WTC11 (cell line): Measurements from ENCODE around the gene TMEM40. TPM values are rescaled to one million over a fixed set of nuclear protein-coding genes. Genes with fewer than 3 reads are reported as not detected.

Experiments used
- ATAC-seq: fragments of 200-7000 bp; cut with Tn5 transposase; 2 replicates; pipeline ENCODE4 v1.10.0; 2021; ENCODE audit warnings: mild to moderate bottlenecking, moderate library complexity
- CTCF ChIA-PET: fragments of 300-600 bp; sonication (Branson Sonifier 250); formaldehyde crosslinking; loops from one replicate; lab custom pipeline; 2021; ENCODE audit warnings: antibody characterized with exemption; lab: Charles Lee
- POLR2A ChIA-PET: fragments of 350-600 bp; sonication (Branson Sonifier 250); formaldehyde crosslinking; loops from one replicate; lab custom pipeline; 2021; ENCODE audit warnings: antibody characterized with exemption; lab: Charles Lee
- DNase-seq: peaks from one replicate; pipeline ENCODE4 v3.0.0; 2021; ENCODE audit warnings: low spot score
- H3K27ac Mint-ChIP-seq: 2 replicates; pipeline ENCODE4 v1.8.0; 2021; ENCODE audit warnings: mixed read lengths
- H3K27me3 Mint-ChIP-seq: 2 replicates; pipeline ENCODE4 v1.8.0; 2021; ENCODE audit warnings: low read depth, mild to moderate bottlenecking, moderate library complexity, mixed read lengths
- H3K36me3 Mint-ChIP-seq: 2 replicates; pipeline ENCODE4 v1.8.0; 2021; ENCODE audit warnings: mixed read lengths
- H3K4me1 Mint-ChIP-seq: 2 replicates; pipeline ENCODE4 v1.8.0; 2022; ENCODE audit warnings: mixed read lengths
- H3K4me3 Mint-ChIP-seq: 2 replicates; pipeline ENCODE4 v1.8.0; 2021; ENCODE audit warnings: mild to moderate bottlenecking, moderate library complexity, mixed read lengths
- H3K9me3 Mint-ChIP-seq: 2 replicates; pipeline ENCODE4 v1.8.0; 2021; ENCODE audit warnings: mixed read lengths
- FOXJ3 ChIP-seq: sonication (generic); formaldehyde crosslinking; IDR thresholded peaks from 2 replicates; pipeline ENCODE4 v1.9.0; 2021; ENCODE audit warnings: missing genetic modification reagents, mild to moderate bottlenecking, borderline replicate concordance
- GRHL2 ChIP-seq: fragments of 250-450 bp; sonication (Bioruptor Pico); IDR thresholded peaks from 2 replicates; pipeline ENCODE4 v1.8.0; 2022; ENCODE audit warnings: mild to moderate bottlenecking, moderate library complexity; ENCODE audit not compliant: insufficient replicate concordance, severe bottlenecking
- IRF2 ChIP-seq: sonication (generic); formaldehyde crosslinking; IDR thresholded peaks from 2 replicates; pipeline ENCODE4 v1.8.0; 2022; ENCODE audit warnings: low read depth, missing genetic modification reagents, borderline replicate concordance
- MYBL2 ChIP-seq: sonication (generic); formaldehyde crosslinking; IDR thresholded peaks from 2 replicates; pipeline ENCODE4 v1.8.1; 2023; ENCODE audit warnings: mild to moderate bottlenecking, moderate library complexity, missing genetic modification reagents
- NFE2L1 ChIP-seq: sonication (generic); formaldehyde crosslinking; IDR thresholded peaks from 2 replicates; pipeline ENCODE4 v1.8.1; 2023; ENCODE audit warnings: missing genetic modification reagents
- SMAD4 ChIP-seq: sonication (generic); formaldehyde crosslinking; IDR thresholded peaks from 2 replicates; pipeline ENCODE4 v1.8.0; 2022; ENCODE audit warnings: mild to moderate bottlenecking, missing genetic modification reagents
- TCF7 ChIP-seq: sonication (generic); formaldehyde crosslinking; IDR thresholded peaks from 2 replicates; pipeline ENCODE4 v1.8.0; 2022; ENCODE audit warnings: mild to moderate bottlenecking, low read depth, missing genetic modification reagents, moderate library complexity
- TEAD1 ChIP-seq: sonication (generic); formaldehyde crosslinking; IDR thresholded peaks from 2 replicates; pipeline ENCODE4 v1.8.0; 2022; ENCODE audit warnings: mild to moderate bottlenecking, missing genetic modification reagents
- total RNA-seq: library from RNA; stranded (reverse); gene quantifications from 3 replicates; pipeline ENCODE4 v1.2.3, GENCODE V29; 2021
- TF ChIP-seq, protein P1 (sequence below): fragments of 250-450 bp; sonication (Bioruptor Pico); conservative IDR thresholded peaks from 2 replicates; pipeline ENCODE4 v1.9.0; 2021; ENCODE audit warnings: mild to moderate bottlenecking
- TF ChIP-seq, protein P2 (sequence below): sonication (generic); formaldehyde crosslinking; conservative IDR thresholded peaks from 2 replicates; pipeline ENCODE4 v1.8.1; 2023; ENCODE audit warnings: mild to moderate bottlenecking, low read depth, missing genetic modification reagents, moderate library complexity
- TF ChIP-seq, protein P3 (sequence below): sonication (generic); formaldehyde crosslinking; IDR thresholded peaks from 2 replicates; pipeline ENCODE4 v1.8.0; 2022; ENCODE audit warnings: mild to moderate bottlenecking, missing genetic modification reagents
- TF ChIP-seq, protein P4 (sequence below): sonication (generic); formaldehyde crosslinking; IDR thresholded peaks from 2 replicates; pipeline ENCODE4 v1.8.1; 2022; ENCODE audit warnings: missing genetic modification reagents, borderline replicate concordance
- TF ChIP-seq, protein P5 (sequence below): fragments of 200-600 bp; IDR thresholded peaks from 2 replicates; pipeline ENCODE4 v1.8.0; 2022; ENCODE audit warnings: antibody characterized with exemption

TMEM40 gene
- total RNA-seq, 1 experiment from 2014 or later: 0.17 TPM

DNA sequence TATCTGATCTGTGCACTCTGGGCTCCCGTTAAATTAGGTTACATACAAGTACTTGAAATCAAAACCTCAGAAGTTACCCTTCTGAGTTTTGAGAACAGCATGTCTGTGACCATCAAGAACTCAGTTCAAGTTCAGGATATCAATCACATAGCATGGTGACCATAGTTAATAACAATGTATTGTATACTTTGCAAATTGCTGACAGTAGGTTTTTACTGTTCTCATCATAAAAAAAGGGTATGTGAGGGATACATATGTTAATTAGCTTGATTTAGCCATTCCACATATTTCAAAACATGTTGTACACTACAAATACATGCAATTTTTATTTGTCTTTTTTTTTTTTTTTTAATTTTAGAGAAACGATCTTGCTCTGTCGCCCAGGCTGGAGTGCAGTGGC lies 25.5 kb downstream of the TMEM40 start:
- Mint-ChIP-seq H3K4me1 (peaks cover 4% of the 10 kb centered on the region), H3K27ac (no peak overlapping the region), H3K27me3 (no peaks in the 10 kb centered on the region; the same call in 1 of the 2 replicates), H3K4me3 (no peak overlapping the region), H3K9me3 (peaks cover 9% of the 10 kb centered on the region), H3K36me3 (no peaks in the 10 kb centered on the region)
- DNase-seq (no peak), ATAC-seq (no peak)
- CTCF ChIA-PET: interaction anchor here (1.3 kb wide), 1 partner anchor 27 kb away, joined by 4 read pairs; no protein-coding TSS in a partner anchor
- POLR2A ChIA-PET: interaction anchor here (0.6 kb wide), 1 partner anchor 1601 kb away, joined by 3 read pairs; no protein-coding TSS in a partner anchor
- no peak for TF ChIP-seq IRF2
- no peak for TF ChIP-seq NFE2L1 (CRISPR knock-in tag)
- TF ChIP-seq, protein P1, sequence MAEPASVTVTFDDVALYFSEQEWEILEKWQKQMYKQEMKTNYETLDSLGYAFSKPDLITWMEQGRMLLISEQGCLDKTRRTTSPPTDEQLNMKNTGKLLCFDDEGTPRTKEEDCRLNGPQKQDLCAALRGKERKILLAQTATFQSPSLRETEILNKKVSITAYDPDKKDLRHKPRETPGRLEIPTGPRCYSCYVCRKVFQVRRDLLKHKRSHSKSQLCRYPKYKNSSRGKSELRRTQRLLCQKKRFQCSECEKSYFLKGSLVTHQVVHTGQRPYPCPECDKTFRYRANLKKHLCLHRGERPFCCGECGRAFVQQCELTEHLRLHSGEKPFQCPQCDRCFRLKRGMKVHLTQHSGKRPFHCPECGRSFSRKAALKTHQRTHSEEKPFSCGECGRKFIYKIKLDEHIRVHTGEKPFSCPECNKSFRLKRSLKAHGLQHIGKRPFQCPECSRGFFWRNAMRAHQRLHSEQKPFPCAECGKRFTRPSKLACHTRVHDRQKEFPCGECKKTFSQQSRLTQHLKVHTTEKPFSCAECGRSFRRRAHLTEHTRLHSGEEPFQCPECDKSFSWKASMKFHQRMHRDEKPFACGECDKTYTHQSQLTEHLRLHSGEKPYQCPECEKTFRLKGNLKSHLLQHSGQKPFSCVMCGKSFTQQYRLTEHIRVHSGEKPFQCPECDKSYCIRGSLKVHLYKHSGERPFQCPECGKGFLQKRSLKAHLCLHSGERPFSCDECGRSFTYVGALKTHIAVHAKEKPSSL (CRISPR knock-in tag): no peak
- TF ChIP-seq SMAD4: no peak

DNA sequence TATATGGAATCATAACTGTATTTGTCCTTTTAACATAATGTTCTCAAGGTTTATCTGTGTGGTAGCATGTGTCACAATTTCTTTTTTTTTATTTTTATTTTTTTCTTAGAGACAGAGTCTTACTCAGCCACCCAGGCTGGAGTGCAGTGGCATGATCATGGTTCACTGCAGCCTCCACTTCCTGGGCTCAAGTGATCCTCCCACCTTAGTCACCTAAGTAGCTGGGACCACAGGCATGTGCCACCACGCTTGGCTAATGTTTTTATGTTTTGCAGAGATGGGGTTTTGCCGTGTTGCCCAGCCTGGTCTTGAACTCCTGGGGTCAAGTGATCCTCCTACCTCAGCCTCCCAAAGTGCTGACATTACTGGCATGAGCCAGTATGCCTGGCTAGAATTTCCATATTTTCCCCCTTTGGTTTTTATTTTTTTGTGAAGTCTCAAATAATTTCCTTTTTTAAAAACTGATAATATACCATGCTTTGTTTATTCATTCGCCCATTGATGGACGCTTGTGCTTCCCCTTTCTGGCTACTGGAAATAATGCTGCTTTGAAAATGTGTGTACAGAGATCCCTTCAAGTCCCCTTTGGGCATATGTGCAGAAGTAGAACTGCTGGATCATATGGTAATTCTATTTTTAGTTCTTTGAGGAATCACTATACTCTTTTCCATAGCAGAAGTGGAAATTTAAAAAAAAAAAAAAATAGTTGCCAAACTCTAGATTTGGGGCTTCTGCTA lies 28.4 kb downstream of the TMEM40 start:
- ATAC-seq: no peak
- peaks cover 9% of the 10 kb centered on the region for H3K9me3 Mint-ChIP-seq
- H3K4me1 Mint-ChIP-seq: no peaks in the 10 kb centered on the region
- ChIA-PET POLR2A (interaction anchor here (0.6 kb wide), 1 partner anchor 46 kb away, joined by 4 read pairs; no protein-coding TSS in a partner anchor), CTCF (no interaction called here)
- H3K36me3 Mint-ChIP-seq: no peaks in the 10 kb centered on the region
- H3K27ac Mint-ChIP-seq: no peak overlapping the region
- DNase-seq: no peak
- H3K27me3 Mint-ChIP-seq: peaks cover 4% of the 10 kb centered on the region
- H3K4me3 Mint-ChIP-seq: no peak overlapping the region
- TF ChIP-seq, protein P2, sequence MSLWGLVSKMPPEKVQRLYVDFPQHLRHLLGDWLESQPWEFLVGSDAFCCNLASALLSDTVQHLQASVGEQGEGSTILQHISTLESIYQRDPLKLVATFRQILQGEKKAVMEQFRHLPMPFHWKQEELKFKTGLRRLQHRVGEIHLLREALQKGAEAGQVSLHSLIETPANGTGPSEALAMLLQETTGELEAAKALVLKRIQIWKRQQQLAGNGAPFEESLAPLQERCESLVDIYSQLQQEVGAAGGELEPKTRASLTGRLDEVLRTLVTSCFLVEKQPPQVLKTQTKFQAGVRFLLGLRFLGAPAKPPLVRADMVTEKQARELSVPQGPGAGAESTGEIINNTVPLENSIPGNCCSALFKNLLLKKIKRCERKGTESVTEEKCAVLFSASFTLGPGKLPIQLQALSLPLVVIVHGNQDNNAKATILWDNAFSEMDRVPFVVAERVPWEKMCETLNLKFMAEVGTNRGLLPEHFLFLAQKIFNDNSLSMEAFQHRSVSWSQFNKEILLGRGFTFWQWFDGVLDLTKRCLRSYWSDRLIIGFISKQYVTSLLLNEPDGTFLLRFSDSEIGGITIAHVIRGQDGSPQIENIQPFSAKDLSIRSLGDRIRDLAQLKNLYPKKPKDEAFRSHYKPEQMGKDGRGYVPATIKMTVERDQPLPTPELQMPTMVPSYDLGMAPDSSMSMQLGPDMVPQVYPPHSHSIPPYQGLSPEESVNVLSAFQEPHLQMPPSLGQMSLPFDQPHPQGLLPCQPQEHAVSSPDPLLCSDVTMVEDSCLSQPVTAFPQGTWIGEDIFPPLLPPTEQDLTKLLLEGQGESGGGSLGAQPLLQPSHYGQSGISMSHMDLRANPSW (CRISPR knock-in tag): no peak
- no peak for TF ChIP-seq MYBL2
- TF ChIP-seq GRHL2: no peak
- TF ChIP-seq, protein P3, sequence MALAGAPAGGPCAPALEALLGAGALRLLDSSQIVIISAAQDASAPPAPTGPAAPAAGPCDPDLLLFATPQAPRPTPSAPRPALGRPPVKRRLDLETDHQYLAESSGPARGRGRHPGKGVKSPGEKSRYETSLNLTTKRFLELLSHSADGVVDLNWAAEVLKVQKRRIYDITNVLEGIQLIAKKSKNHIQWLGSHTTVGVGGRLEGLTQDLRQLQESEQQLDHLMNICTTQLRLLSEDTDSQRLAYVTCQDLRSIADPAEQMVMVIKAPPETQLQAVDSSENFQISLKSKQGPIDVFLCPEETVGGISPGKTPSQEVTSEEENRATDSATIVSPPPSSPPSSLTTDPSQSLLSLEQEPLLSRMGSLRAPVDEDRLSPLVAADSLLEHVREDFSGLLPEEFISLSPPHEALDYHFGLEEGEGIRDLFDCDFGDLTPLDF (CRISPR knock-in tag): no peak
- TF ChIP-seq, protein P4, sequence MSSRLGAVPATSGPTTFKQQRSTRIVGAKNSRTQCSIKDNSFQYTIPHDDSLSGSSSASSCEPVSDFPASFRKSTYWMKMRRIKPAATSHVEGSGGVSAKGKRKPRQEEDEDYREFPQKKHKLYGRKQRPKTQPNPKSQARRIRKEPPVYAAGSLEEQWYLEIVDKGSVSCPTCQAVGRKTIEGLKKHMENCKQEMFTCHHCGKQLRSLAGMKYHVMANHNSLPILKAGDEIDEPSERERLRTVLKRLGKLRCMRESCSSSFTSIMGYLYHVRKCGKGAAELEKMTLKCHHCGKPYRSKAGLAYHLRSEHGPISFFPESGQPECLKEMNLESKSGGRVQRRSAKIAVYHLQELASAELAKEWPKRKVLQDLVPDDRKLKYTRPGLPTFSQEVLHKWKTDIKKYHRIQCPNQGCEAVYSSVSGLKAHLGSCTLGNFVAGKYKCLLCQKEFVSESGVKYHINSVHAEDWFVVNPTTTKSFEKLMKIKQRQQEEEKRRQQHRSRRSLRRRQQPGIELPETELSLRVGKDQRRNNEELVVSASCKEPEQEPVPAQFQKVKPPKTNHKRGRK (CRISPR knock-in tag): no peak
- no peak for TF ChIP-seq SMAD4
- no peak for TF ChIP-seq FOXJ3 (CRISPR knock-in tag)
- TF ChIP-seq NFE2L1 (CRISPR knock-in tag): no peak
- TF ChIP-seq, protein P5, sequence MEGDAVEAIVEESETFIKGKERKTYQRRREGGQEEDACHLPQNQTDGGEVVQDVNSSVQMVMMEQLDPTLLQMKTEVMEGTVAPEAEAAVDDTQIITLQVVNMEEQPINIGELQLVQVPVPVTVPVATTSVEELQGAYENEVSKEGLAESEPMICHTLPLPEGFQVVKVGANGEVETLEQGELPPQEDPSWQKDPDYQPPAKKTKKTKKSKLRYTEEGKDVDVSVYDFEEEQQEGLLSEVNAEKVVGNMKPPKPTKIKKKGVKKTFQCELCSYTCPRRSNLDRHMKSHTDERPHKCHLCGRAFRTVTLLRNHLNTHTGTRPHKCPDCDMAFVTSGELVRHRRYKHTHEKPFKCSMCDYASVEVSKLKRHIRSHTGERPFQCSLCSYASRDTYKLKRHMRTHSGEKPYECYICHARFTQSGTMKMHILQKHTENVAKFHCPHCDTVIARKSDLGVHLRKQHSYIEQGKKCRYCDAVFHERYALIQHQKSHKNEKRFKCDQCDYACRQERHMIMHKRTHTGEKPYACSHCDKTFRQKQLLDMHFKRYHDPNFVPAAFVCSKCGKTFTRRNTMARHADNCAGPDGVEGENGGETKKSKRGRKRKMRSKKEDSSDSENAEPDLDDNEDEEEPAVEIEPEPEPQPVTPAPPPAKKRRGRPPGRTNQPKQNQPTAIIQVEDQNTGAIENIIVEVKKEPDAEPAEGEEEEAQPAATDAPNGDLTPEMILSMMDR: no peak
- TF ChIP-seq TCF7 (CRISPR knock-in tag): no peak
- TF ChIP-seq TEAD1: no peak
